Measurements from ENCODE around the gene GRIN2A.

GRIN2A gene

DNA sequence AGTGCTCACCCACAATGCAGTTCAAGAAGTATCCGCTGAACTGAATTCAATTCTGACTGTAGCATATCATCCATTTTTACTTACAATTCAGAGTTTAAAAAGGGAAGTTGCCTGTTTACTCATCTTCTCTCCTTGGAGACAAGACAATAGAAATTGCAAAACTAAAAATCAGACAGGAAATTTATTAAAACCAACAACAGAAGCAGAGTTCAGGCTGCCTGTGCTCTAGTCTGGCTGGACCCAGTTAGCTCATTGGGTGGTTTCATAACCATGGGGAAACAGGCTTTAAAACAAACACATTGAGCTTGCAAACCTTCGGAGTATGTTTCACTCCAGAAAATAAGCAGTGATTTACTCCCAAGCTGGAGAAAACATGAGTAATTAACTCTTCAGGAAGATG, 321.4 kb downstream of the GRIN2A start:
- in situ Hi-C loops (cut with HindIII; ENCODE audit: low pct_ligation_motif_present, low pct_unique_long_range_greater_than_20kb, low sequenced_read_pairs), result no loop called here
- DNase-seq, result no peak

DNA sequence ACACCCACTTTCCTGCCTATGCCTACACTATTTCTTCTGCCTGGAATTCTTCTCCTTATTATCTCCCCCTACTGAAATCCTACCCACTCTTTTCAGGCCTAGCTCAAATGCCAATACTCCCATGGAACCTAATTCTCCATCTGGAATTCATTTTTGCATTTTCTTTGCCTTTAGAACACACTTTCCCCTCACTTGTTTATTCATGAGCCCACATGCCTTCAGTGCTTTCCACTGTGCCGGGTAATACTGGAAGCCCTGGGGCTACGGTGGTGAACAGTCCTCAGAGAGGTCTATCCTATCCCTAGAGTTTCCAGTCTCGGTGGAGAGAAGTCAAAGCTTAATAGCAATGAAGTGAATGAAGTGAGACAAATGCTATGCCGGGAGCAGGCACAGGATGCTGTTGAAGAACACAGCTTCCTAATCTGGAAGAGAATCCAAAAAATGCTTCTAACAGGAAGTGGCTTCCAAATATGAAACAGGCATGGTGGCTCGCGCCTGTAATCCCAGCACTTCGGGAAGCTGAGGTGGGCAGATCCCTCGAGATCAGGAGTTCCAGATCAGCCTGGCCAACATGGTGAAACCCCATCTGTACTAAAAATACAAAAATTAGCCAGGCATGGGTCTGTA, 322.4 kb downstream of the GRIN2A start:
- DNase-seq, result no peak
- in situ Hi-C loops (cut with HindIII; ENCODE audit: low pct_ligation_motif_present, low pct_unique_long_range_greater_than_20kb, low sequenced_read_pairs), result no loop called here

GRCh38 chr16:9854675-9855074, 327.6 kb downstream of the GRIN2A start:
- in situ Hi-C loops (cut with HindIII; ENCODE audit: low pct_ligation_motif_present, low pct_unique_long_range_greater_than_20kb, low sequenced_read_pairs), result no loop called here
- DNase-seq, result no peak

DNA sequence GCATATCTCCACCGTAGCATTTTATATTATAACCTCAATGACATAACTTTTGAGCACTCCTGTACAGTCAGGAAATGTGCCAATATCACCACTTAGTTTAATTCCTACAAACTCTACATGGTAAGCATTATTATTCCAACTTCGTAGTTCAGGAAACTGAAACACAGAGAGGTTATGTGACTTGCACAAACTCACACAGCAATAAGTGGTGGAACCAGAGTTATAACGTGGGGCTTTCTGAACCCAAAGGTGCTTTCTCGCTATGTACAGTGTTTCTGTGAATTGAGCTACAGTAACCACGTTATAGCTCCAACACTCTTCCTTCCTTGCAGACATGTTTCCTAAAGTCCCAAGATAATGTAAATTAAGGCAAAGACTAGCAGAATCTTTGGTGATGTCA, 330.2 kb downstream of the GRIN2A start:
- DNase-seq, result no peak
- in situ Hi-C loops (cut with HindIII; ENCODE audit: low pct_ligation_motif_present, low pct_unique_long_range_greater_than_20kb, low sequenced_read_pairs), result no loop called here

GRCh38 chr16:9850817-9851216, 331.4 kb downstream of the GRIN2A start:
- DNase-seq, result no peak

DNA sequence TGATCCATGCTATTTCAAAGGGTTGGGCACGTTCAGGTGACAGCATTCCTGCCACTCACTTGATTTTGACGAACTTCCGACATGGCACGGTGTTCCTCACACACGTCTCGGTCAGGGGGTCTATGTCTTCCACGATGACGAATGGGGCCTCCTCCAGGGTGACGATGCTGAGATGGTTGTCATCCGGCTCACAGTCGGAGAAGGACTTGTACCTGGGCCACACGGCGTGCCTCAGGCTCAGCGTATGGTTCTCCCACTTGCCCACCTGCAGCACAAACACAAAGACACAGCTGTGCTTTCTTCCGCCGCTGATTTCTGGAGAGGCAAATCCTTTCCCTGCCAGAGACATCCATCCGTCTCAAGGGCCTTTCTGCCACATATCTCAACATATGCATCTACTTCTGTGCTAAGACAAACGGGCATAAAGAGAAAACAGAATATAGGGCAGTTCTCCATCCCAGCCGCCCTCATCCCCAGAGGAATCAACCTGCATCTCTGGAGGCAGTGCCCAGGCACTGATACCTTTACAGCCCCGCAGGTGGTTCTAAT, 332.5 kb downstream of the GRIN2A start:
- no peak for DNase-seq
- in situ Hi-C loops (cut with HindIII; ENCODE audit: low pct_ligation_motif_present, low pct_unique_long_range_greater_than_20kb, low sequenced_read_pairs), result no loop called here

More at GRCh38 chr16:9850817-9851216, 331.4 kb downstream of the GRIN2A start:
- in situ Hi-C loops (cut with HindIII; ENCODE audit: low pct_ligation_motif_present, low pct_unique_long_range_greater_than_20kb, low sequenced_read_pairs), result no loop called here

DNA sequence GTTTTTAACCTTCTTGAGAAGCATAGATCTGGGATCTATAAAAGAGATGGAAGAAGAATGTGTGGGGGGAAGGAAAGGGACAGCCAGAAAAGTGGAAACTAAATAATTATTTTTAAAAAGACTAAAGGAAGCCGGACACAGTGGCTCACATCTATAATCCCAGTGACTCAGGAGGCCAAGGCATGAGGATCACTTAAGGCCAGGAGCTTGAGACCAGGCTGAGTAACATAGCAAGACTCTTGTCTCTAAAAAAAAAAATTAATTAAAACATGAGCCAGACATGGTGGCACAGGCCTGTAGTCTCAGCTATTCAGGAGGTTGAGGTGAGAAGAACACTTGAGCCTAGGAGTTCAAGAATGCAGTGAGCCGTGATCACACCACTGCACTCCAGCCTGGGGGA, 335.1 kb downstream of the GRIN2A start:
- DNase-seq, result no peak
- in situ Hi-C loops (cut with HindIII; ENCODE audit: low pct_ligation_motif_present, low pct_unique_long_range_greater_than_20kb, low sequenced_read_pairs), result no loop called here

- DNase-seq, result no peak
- in situ Hi-C loops (cut with HindIII; ENCODE audit: low pct_ligation_motif_present, low pct_unique_long_range_greater_than_20kb, low sequenced_read_pairs), result no loop called here
Measured at GRCh38 chr16:9846362-9847099, 335.7 kb downstream of the GRIN2A start.

DNA sequence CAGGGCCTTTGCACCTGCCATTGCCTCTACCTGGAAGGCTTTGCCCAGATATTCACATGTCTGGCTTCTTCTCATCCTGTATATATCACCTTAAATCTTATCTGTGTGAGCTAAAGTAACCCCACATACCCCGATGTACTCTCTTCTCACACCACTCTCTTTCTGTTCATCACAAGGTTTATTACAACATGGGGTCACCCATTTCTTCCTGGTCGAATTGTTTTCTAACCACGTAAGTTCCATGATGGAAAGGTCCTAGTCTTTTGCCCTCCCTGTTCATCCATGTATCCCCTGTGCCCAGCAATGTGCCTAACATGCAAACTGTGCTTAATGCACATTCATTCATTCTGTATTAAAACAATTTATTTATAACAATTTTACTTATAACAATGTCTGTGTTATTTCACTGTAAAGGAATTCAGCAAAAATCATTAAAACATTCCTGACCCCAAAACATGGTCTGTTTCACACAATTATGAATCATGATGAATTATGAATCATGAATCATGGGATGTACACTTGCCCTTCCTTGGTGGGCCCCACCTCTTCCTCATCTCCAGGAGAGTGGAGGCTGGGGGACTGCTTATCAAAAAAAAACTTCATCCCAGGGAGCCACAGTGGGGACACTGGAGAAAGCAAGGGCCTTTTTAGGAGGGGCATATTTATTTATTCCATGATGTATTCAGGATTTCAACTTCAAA, 336.4 kb downstream of the GRIN2A start:
- DNase-seq, result no peak
- in situ Hi-C loops (cut with HindIII; ENCODE audit: low pct_ligation_motif_present, low pct_unique_long_range_greater_than_20kb, low sequenced_read_pairs), result no loop called here

- in situ Hi-C loops (cut with HindIII; ENCODE audit: low pct_ligation_motif_present, low pct_unique_long_range_greater_than_20kb, low sequenced_read_pairs), result no loop called here
- no peak for DNase-seq
Measured at GRCh38 chr16:9844361-9844760, 337.9 kb downstream of the GRIN2A start.

DNA sequence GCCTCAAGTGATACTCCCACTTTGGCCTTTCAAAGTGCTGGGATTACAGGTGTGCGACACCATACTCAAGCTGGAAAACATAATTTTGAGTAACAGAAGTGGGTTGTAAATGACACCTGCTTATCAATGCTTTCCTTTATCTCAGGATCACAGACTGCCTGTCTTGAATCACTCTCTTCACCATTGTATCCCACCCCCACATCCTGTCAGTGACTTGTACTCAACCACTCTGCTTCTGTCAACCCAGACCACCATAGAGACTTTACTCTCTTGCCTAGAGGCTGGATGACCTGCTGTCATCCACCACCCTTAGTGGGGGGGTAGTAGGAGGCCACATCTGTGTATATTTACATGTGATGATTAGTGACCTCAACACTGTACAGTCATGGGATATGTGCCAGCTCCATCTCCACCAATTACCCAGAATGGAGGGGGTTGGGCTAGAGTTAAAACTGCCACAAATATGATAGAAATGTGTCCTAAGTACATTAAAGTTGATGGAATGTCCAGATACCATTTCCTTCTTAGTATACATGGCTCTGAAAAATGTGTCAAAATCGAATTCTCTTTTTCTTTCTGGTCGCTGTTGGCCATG, 338.7 kb downstream of the GRIN2A start:
- in situ Hi-C loops (cut with HindIII; ENCODE audit: low pct_ligation_motif_present, low pct_unique_long_range_greater_than_20kb, low sequenced_read_pairs), result no loop called here
- DNase-seq, result no peak

GRCh38 chr16:9840761-9841665, 341.2 kb downstream of the GRIN2A start:
- DNase-seq, result no peak
- in situ Hi-C loops (cut with HindIII; ENCODE audit: low pct_ligation_motif_present, low pct_unique_long_range_greater_than_20kb, low sequenced_read_pairs), result no loop called here

GRCh38 chr16:9837481-9837880, 344.7 kb downstream of the GRIN2A start:
- no peak for DNase-seq
- in situ Hi-C loops (cut with HindIII; ENCODE audit: low pct_ligation_motif_present, low pct_unique_long_range_greater_than_20kb, low sequenced_read_pairs), result no loop called here

DNA sequence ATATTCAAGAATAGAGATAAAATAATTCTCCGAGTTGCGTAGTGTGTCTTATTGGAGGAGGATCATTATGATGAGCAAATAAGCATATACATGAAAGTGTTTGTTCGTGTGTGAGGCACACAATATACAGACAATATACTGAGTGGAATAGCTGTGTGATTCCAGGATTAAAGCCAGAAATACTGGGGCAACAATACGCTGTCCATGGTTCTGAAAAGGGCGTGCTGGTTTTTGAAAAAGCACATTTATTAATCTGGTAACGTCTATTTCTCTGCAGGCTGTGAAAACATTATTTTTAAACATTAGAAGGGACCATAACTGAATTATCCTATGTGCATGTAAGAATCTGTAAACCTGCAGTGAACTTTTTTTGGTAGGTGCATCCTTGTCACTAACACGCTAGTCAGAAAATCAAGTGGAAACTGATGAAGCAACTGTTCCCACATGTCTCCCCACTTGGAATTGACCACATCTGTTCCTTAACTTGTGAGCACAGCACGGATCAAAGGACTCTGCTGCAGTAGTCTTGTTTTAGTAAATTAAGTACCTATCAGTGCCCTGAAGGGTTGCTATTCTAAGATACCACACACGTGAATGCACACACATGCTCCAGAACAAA, 346.0 kb downstream of the GRIN2A start:
- in situ Hi-C loops (cut with HindIII; ENCODE audit: low pct_ligation_motif_present, low pct_unique_long_range_greater_than_20kb, low sequenced_read_pairs), result no loop called here
- peak; percentile 53 for DNase-seq

- no peak for DNase-seq
- in situ Hi-C loops (cut with HindIII; ENCODE audit: low pct_ligation_motif_present, low pct_unique_long_range_greater_than_20kb, low sequenced_read_pairs), result no loop called here
Measured at GRCh38 chr16:9827062-9827752, 355.0 kb downstream of the GRIN2A start.

DNA sequence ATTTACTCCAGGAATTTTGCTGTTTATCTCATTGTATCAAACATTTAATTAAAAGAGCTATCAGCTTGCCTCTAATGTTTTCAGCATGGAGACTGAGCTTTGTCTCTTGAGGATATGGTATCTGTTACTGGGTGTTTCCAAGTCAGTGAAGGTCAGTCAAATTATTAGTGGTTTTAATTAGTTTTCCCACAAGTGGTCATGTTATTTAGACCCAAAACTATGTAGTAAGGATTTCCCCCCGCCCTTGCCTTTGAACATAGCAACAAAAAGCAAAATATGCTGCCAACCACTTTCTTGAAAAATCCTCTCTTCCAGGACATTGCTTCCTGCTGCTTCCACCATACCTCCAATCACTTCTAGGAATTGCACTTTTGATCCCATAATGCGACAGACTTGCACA, 355.6 kb downstream of the GRIN2A start:
- in situ Hi-C loops (cut with HindIII; ENCODE audit: low pct_ligation_motif_present, low pct_unique_long_range_greater_than_20kb, low sequenced_read_pairs), result no loop called here
- no peak for DNase-seq
